Body of pancreas (tissue), 4 donors: ENCODE measurements around the gene AGPAT1. TPM values are rescaled to one million over a fixed set of nuclear protein-coding genes. Genes with fewer than 3 reads are reported as not detected.
A peak's percentile ranks its signal among the peaks of the same experiment; 100 is the strongest.

Experiments used
- ATAC-seq: fragments of 150-250 bp; one replicate; pipeline ENCODE4 v1.9.1; 2016
- DNase-seq, 4 donors: peaks; one replicate each; pipeline ENCODE4 v3.0.0-alpha.2; 2019
- H3K27ac ChIP-seq, 4 donors: fragments of 200-600 bp; sonication (generic); 1 replicate in 3 of 4; 2 replicates in 1 of 4; pipeline versions ENCODE4 v1.5.1 to v1.6.1; 2016 to 2019; ENCODE audit warnings: mild to moderate bottlenecking in 1 of 4, mixed read lengths in 1 of 4, moderate library complexity in 1 of 4
- H3K27me3 ChIP-seq, 2 donors: fragments of 200-600 bp; sonication (generic); one replicate each; pipeline ENCODE4 v1.6.0; 2016; ENCODE audit warnings: mild to moderate bottlenecking in 1 of 2
- H3K36me3 ChIP-seq, 2 donors: fragments of 200-600 bp; sonication (generic); replicated peaks in 1 of 2; 2 replicates each; pipeline ENCODE4 v1.5.1; 2016; ENCODE audit warnings: low read depth in 2 of 2; ENCODE audit not compliant: insufficient read depth in 1 of 2
- H3K4me1 ChIP-seq: fragments of 200-600 bp; sonication (generic); one replicate; pipeline ENCODE4 v1.6.0; 2016
- H3K4me3 ChIP-seq, 2 donors: fragments of 200-600 bp; sonication (generic); 1 replicate in 1 of 2; 2 replicates in 1 of 2; pipeline ENCODE4 v1.5.1; 2016 to 2019
- H3K9me3 ChIP-seq, 3 donors: fragments of 200-600 bp; sonication (generic); 1 replicate in 2 of 3; 2 replicates in 1 of 3; pipeline ENCODE4 v1.5.1; 2016
- POLR2A ChIP-seq, 3 donors: fragments of 450-650 bp; IDR thresholded peaks; one replicate each; pipeline ENCODE4 v1.6.1; 2016; ENCODE audit warnings: antibody characterized with exemption in 3 of 3, mild to moderate bottlenecking in 2 of 3
- WGBS, 2 donors: methylation state at CpG; one replicate each; pipeline ENCODE4 v1.1.5; 2017; 5-methylcytosine and 5-hydroxymethylcytosine counted together
- intact Hi-C: fragments of 100-400 bp; cut with DNase I; formaldehyde crosslinking; loops from one replicate; pipeline ENCODE4 v1.15.1; 2023
- total RNA-seq, 2 donors: library from RNA; depleted of rRNA; stranded (reverse); fragments of >200 nt; gene quantifications; one replicate each; pipeline ENCODE4 v1.1.0, GENCODE V29; 2016
- TF ChIP-seq, protein P1 (sequence below), 7 experiments: fragments of 450-650 bp in 4 of 7; fragments of 200-600 bp in 3 of 7; sonication (generic) in 3 of 7; IDR thresholded peaks; one replicate each; pipeline ENCODE4 v1.5.1; 2016 to 2019; ENCODE audit warnings: antibody characterized with exemption in 7 of 7

Gene AGPAT1
- total RNA-seq, 2 donors from 2014 or later, result 13.2 to 16.1 TPM

- intact Hi-C loops, result no loop called here
- no peaks in the 10 kb centered on the region for H3K27me3 ChIP-seq
- H3K4me1 ChIP-seq, result peaks cover 41% of the 10 kb centered on the region
- DNase-seq (peak; percentile 97 to 99 (median 98)), ATAC-seq (peak; percentile 87)
- H3K9me3 ChIP-seq, result no peaks in the 10 kb centered on the region
- TF ChIP-seq POLR2A (IDR thresholded peaks at IDR 0.05), result peak in 2 of 3 donors; percentile 49 to 53
- TF ChIP-seq, protein P1, sequence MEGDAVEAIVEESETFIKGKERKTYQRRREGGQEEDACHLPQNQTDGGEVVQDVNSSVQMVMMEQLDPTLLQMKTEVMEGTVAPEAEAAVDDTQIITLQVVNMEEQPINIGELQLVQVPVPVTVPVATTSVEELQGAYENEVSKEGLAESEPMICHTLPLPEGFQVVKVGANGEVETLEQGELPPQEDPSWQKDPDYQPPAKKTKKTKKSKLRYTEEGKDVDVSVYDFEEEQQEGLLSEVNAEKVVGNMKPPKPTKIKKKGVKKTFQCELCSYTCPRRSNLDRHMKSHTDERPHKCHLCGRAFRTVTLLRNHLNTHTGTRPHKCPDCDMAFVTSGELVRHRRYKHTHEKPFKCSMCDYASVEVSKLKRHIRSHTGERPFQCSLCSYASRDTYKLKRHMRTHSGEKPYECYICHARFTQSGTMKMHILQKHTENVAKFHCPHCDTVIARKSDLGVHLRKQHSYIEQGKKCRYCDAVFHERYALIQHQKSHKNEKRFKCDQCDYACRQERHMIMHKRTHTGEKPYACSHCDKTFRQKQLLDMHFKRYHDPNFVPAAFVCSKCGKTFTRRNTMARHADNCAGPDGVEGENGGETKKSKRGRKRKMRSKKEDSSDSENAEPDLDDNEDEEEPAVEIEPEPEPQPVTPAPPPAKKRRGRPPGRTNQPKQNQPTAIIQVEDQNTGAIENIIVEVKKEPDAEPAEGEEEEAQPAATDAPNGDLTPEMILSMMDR (IDR thresholded peaks at IDR 0.05), result no peak
- peak within 1 kb of the TSS; percentile 24 to 52 for H3K4me3 ChIP-seq
- H3K27ac ChIP-seq, result peak within 1 kb of the TSS; percentile 81 to 94 (median 85)
- WGBS, 2 donors, result 0% methylated on average over 22 to 33 of the region's 33 CpGs
- H3K36me3 ChIP-seq, result peaks cover 0 to 2% of the 10 kb centered on the region in 2 donors
Observed at GRCh38 chr6:32177788-32178546, 2.1 kb upstream of the AGPAT1 start, which contains the start of gene RNF5. Gene RNF5 (plus strand): TSS chr6:32178405. CDS start chr6:32178512, 107 bp downstream.

DNA sequence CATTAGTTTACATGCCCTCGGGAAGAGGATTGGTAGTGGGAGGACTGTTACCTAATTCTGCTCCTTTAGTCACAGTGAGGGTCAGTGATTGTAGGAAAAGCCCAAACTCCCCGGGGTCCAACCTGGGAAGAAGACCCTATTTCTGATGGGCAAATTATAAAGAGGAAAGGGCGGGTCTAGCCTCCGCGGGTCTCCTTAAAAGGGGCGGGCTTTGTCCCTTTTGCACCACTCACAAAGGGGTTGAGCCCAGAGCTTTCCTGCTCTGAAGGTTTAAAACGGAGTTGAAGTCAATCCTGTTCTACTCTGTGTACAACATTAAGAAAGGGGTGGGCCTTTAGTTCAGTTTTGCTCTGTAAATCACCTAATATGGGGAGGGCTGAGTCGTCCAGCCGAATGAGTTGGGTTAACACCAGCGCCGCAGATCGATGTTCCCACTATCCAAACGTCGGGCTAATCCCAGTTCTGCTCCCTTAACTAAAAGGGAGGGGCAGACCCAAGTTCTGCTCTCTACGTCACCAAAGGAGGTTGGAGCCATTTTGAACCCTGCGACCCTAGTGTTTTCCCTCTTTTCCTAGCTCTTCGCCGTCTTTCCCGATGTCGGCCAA, 1.4 kb upstream of the AGPAT1 start:
- Histone ChIP-seq H3K4me1 (peaks cover 41% of the 10 kb centered on the region), H3K36me3 (no peaks in the 10 kb centered on the region), H3K9me3 (no peaks in the 10 kb centered on the region), H3K4me3 (no peak overlapping the region), H3K27me3 (no peaks in the 10 kb centered on the region), H3K27ac (peak overlapping the region; percentile 81 to 94 (median 85))
- intact Hi-C loops, result no loop called here
- no peak for DNase-seq
- peak in 2 of 3 donors; percentile 35 to 47 for TF ChIP-seq POLR2A (IDR thresholded peaks at IDR 0.05)
- TF ChIP-seq, protein P1 (IDR thresholded peaks at IDR 0.05), result no peak
- peak; percentile 0 for ATAC-seq
- 0% methylated on average over 20 of the region's 20 CpGs for WGBS, 2 donors

DNA sequence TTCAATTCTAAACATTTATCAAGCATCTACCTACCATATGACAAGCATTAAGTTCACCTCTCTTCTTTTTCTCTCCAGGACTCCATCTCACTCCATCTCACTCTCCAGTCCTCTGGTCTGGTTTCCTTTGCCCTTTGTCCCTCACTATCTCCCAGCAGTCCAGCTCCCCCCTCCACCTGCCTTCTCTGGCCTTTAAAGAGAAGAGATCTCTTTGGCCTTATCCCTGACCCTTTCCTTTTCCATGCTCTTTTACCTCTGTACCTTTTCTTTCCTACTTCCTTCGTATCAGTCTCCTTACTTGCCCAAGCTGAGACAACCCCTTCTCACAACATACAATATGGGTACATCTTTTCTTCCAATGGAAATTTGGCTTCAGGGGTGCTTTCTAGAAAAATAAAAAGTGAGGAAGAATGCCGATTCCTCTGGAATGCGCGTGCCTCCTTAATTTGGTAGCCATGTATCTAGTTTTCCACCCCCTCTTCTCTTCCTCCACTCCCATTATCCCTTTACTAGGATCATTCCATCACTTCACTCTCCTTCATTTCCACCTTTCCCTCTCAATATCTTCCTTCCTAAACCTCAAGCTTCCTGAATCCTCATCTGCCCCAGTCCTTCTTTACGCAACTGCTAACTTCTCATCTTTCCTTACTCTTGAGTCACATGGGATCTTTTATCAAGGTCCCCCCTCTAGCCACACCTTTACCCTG, 745 bp upstream of the AGPAT1 start:
- no peak for TF ChIP-seq POLR2A (IDR thresholded peaks at IDR 0.05)
- TF ChIP-seq, protein P1 (IDR thresholded peaks at IDR 0.05), result no peak
- H3K4me3 ChIP-seq, result no peak overlapping the region
- H3K4me1 ChIP-seq, result peaks cover 41% of the 10 kb centered on the region
- H3K36me3 ChIP-seq, result no peaks in the 10 kb centered on the region
- WGBS, 2 donors, result 13 to 23% methylated on average over 5 of the region's 5 CpGs
- DNase-seq (no peak), ATAC-seq (no peak)
- no peaks in the 10 kb centered on the region for H3K9me3 ChIP-seq
- peak overlapping the region; percentile 81 to 94 (median 85) for H3K27ac ChIP-seq
- intact Hi-C loops, result no loop called here
- H3K27me3 ChIP-seq, result no peaks in the 10 kb centered on the region

- peaks cover 41% of the 10 kb centered on the region for H3K4me1 ChIP-seq
- no peaks in the 10 kb centered on the region for H3K36me3 ChIP-seq
- WGBS, 2 donors, result 13 to 16% methylated on average over 2 of the region's 2 CpGs
- TF ChIP-seq, protein P1 (IDR thresholded peaks at IDR 0.05), result no peak
- TF ChIP-seq POLR2A (IDR thresholded peaks at IDR 0.05), result no peak
- ATAC-seq, result no peak
- H3K4me3 ChIP-seq, result peak overlapping the region; percentile 53 to 98
- no peaks in the 10 kb centered on the region for H3K27me3 ChIP-seq
- intact Hi-C loops, result no loop called here
- DNase-seq, result no peak
- peak overlapping the region in 3 of 4 donors; percentile 83 to 94 (median 87) for H3K27ac ChIP-seq
- H3K9me3 ChIP-seq, result no peaks in the 10 kb centered on the region
Observed at GRCh38 chr6:32175322-32175710, 568 bp downstream of the AGPAT1 start.
